HG02759 (cell line): ENCODE data around the gene SYT4.

Experiments
- ATAC-seq: cut with Tn5 transposase; IDR thresholded peaks from one replicate; pipeline ENCODE4 v1.9.1; 2021; ENCODE audit warnings: mild to moderate bottlenecking, moderate library complexity; ENCODE audit not compliant: unreplicated experiment

The SYT4 gene

DNA sequence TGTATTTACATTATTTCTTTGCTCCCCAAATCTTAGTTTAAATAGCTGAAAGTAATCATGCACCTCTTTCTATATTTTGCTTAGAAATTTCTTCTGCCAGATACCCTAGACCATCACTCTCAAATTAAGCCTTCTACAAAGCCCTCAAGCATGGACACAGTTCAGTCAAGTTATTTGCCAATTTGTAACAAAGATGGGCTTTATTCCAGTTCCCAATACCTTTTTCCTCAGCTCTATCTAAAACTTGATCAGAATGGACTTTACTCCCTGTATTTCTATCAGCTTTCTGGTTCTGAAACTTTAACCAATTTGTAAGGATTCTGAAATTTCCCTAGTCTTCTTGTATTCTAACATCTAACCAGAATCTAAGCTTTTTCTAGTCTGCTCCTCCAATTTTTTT, 56.6 kb downstream of the SYT4 start:
- ATAC-seq = no peak
